ENCODE measurements around the gene CYP24A1. TPM values are rescaled to one million over a fixed set of nuclear protein-coding genes. Genes with fewer than 3 reads are reported as not detected.

Gene CYP24A1
- total and polyA plus RNA-seq, 2 of the 13 experiments (the other 11 are each of a cell fraction or from before 2014, with no cell fraction given), result 9.4 to 32.7 TPM

- TF ChIP-seq ZBTB44 (CRISPR knock-in tag; IDR thresholded peaks at IDR 0.05), result no peak
- TF ChIP-seq, protein P1, sequence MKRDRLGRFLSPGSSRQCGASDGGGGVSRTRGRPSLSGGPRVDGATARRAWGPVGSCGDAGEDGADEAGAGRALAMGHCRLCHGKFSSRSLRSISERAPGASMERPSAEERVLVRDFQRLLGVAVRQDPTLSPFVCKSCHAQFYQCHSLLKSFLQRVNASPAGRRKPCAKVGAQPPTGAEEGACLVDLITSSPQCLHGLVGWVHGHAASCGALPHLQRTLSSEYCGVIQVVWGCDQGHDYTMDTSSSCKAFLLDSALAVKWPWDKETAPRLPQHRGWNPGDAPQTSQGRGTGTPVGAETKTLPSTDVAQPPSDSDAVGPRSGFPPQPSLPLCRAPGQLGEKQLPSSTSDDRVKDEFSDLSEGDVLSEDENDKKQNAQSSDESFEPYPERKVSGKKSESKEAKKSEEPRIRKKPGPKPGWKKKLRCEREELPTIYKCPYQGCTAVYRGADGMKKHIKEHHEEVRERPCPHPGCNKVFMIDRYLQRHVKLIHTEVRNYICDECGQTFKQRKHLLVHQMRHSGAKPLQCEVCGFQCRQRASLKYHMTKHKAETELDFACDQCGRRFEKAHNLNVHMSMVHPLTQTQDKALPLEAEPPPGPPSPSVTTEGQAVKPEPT (CRISPR knock-in tag; IDR thresholded peaks at IDR 0.05; ENCODE audit: low read depth), result 0 out of 2 replicates have a peak, but pooled peaks have one; percentile 30
- TF ChIP-seq ZNF761 (CRISPR knock-in tag; conservative IDR thresholded peaks at IDR 0.05), result 0 out of 2 replicates have a peak, but pooled peaks have one; percentile 42
- TF ChIP-seq, protein P2, sequence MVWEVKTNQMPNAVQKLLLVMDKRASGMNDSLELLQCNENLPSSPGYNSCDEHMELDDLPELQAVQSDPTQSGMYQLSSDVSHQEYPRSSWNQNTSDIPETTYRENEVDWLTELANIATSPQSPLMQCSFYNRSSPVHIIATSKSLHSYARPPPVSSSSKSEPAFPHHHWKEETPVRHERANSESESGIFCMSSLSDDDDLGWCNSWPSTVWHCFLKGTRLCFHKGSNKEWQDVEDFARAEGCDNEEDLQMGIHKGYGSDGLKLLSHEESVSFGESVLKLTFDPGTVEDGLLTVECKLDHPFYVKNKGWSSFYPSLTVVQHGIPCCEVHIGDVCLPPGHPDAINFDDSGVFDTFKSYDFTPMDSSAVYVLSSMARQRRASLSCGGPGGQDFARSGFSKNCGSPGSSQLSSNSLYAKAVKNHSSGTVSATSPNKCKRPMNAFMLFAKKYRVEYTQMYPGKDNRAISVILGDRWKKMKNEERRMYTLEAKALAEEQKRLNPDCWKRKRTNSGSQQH (CRISPR knock-in tag; IDR thresholded peaks at IDR 0.05; ENCODE audit: low read depth), result no peak
- TF ChIP-seq CCDC6 (CRISPR knock-in tag; IDR thresholded peaks at IDR 0.05), result no peak
- TF ChIP-seq MZF1 (CRISPR knock-in tag; IDR thresholded peaks at IDR 0.05; ENCODE audit: borderline replicate concordance), result 0 out of 2 replicates have a peak, but pooled peaks have one; percentile 33
- no peak for TF ChIP-seq NR2F2 (IDR thresholded peaks at IDR 0.05; ENCODE audit: borderline replicate concordance, low read depth)
- no peak for TF ChIP-seq SMAD1 (CRISPR knock-in tag; IDR thresholded peaks at IDR 0.05; ENCODE audit: borderline replicate concordance, low read depth)
- no peak for TF ChIP-seq ZBTB7A (CRISPR knock-in tag; IDR thresholded peaks at IDR 0.05)
- no peak for TF ChIP-seq FOXM1 (CRISPR knock-in tag; IDR thresholded peaks at IDR 0.05)
- TF ChIP-seq ZBTB7B (CRISPR knock-in tag; IDR thresholded peaks at IDR 0.05), result no peak
- no peak for TF ChIP-seq ARHGAP35 (CRISPR knock-in tag; IDR thresholded peaks at IDR 0.05; ENCODE audit: borderline replicate concordance)
- no peak for TF ChIP-seq HNRNPL (IDR thresholded peaks at IDR 0.05; ENCODE audit: low read depth, low read length)
- TF ChIP-seq, protein P3, sequence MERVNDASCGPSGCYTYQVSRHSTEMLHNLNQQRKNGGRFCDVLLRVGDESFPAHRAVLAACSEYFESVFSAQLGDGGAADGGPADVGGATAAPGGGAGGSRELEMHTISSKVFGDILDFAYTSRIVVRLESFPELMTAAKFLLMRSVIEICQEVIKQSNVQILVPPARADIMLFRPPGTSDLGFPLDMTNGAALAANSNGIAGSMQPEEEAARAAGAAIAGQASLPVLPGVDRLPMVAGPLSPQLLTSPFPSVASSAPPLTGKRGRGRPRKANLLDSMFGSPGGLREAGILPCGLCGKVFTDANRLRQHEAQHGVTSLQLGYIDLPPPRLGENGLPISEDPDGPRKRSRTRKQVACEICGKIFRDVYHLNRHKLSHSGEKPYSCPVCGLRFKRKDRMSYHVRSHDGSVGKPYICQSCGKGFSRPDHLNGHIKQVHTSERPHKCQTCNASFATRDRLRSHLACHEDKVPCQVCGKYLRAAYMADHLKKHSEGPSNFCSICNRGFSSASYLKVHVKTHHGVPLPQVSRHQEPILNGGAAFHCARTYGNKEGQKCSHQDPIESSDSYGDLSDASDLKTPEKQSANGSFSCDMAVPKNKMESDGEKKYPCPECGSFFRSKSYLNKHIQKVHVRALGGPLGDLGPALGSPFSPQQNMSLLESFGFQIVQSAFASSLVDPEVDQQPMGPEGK (CRISPR knock-in tag; IDR thresholded peaks at IDR 0.05), result no peak
- no peak for TF ChIP-seq DNMT1 (CRISPR knock-in tag; IDR thresholded peaks at IDR 0.05)
- TF ChIP-seq, protein P4, sequence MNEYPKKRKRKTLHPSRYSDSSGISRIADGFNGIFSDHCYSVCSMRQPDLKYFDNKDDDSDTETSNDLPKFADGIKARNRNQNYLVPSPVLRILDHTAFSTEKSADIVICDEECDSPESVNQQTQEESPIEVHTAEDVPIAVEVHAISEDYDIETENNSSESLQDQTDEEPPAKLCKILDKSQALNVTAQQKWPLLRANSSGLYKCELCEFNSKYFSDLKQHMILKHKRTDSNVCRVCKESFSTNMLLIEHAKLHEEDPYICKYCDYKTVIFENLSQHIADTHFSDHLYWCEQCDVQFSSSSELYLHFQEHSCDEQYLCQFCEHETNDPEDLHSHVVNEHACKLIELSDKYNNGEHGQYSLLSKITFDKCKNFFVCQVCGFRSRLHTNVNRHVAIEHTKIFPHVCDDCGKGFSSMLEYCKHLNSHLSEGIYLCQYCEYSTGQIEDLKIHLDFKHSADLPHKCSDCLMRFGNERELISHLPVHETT (CRISPR knock-in tag; conservative IDR thresholded peaks at IDR 0.05), result no peak
- TF ChIP-seq FOXK2 (IDR thresholded peaks at IDR 0.05), result no peak
- TF ChIP-seq TP53 (CRISPR knock-in tag; conservative IDR thresholded peaks at IDR 0.05), result no peak
- TF ChIP-seq, protein P5, sequence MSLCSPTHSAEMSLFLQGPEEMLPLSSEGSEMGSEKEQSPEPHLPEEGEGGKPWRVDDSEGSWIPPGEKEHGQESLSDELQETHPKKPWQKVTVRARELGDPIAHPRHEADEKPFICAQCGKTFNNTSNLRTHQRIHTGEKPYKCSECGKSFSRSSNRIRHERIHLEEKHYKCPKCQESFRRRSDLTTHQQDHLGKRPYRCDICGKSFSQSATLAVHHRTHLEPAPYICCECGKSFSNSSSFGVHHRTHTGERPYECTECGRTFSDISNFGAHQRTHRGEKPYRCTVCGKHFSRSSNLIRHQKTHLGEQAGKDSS (CRISPR knock-in tag; IDR thresholded peaks at IDR 0.05; ENCODE audit: borderline replicate concordance, low read depth), result peak; percentile 75; the same call in 1 of the 2 replicates
- no peak for TF ChIP-seq ZMYM3 (CRISPR knock-in tag; IDR thresholded peaks at IDR 0.05)
These were observed 41.8 kb downstream of the CYP24A1 start (continued) for GRCh38 chr20:54131675-54132611.
